HCT116 (cell line): Measurements from ENCODE around the gene HCN2.

Source experiments
- ATF3 ChIP-seq: IDR thresholded peaks from 2 replicates; pipeline ENCODE4 v1.6.1; 2012
- CEBPB ChIP-seq: IDR thresholded peaks from 2 replicates; pipeline ENCODE4 v1.6.1; 2012; ENCODE audit warnings: low read depth
- CTCF ChIP-seq, 3 experiments: fragments of 200-600 bp in 1 of 3; sonication (generic) in 1 of 3; IDR thresholded peaks in 2 of 3; conservative IDR thresholded peaks in 1 of 3; 2 replicates each; pipeline ENCODE4 v1.5.1; 2012 to 2017; ENCODE audit warnings: low read depth in 2 of 3, low read length in 2 of 3, antibody characterized with exemption in 1 of 3, borderline replicate concordance in 1 of 3, control low read depth in 1 of 3, mild to moderate bottlenecking in 1 of 3, mixed read lengths in 1 of 3, mixed run types in 1 of 3, moderate library complexity in 1 of 3; ENCODE audit not compliant: insufficient read depth in 1 of 3
- EZH2 ChIP-seq: fragments of 200-600 bp; sonication (generic); IDR thresholded peaks from 2 replicates; pipeline ENCODE4 v1.6.1; 2017; ENCODE audit warnings: antibody characterized with exemption, mixed run types
- MAX ChIP-seq: IDR thresholded peaks from 2 replicates; pipeline ENCODE4 v1.6.1; 2012
- POLR2A ChIP-seq: IDR thresholded peaks from 2 replicates; pipeline ENCODE4 v1.7.0; 2011; ENCODE audit warnings: borderline replicate concordance; ENCODE audit not compliant: insufficient read depth, insufficient read length; ENCODE audit errors: extremely low read depth
- POLR2AphosphoS5 ChIP-seq: IDR thresholded peaks from 2 replicates; pipeline ENCODE4 v1.6.1; 2011; ENCODE audit warnings: mild to moderate bottlenecking, low read depth, low read length, moderate library complexity
- REST ChIP-seq: IDR thresholded peaks from 2 replicates; pipeline ENCODE4 v1.6.1; 2012; ENCODE audit warnings: low read depth
- TCF7L2 ChIP-seq: IDR thresholded peaks from 2 replicates; pipeline ENCODE4 v1.7.0; 2011; ENCODE audit warnings: borderline replicate concordance, inconsistent platforms; ENCODE audit not compliant: insufficient read depth, insufficient read length; ENCODE audit errors: extremely low read depth
- YY1 ChIP-seq: IDR thresholded peaks from 2 replicates; pipeline ENCODE4 v1.6.1; 2011; ENCODE audit warnings: low read length, low read depth, moderate library complexity, mild to moderate bottlenecking; ENCODE audit not compliant: insufficient replicate concordance; ENCODE audit errors: extremely low read depth

GRCh38 chr19:583968-584239, 5.8 kb upstream of the HCN2 start:
- TF ChIP-seq ATF3 (no peak), EZH2 (no peak), CTCF (IDR thresholded peaks at IDR 0.05 in 2 of 3, conservative IDR thresholded peaks at IDR 0.05 in 1 of 3; ENCODE audit: borderline replicate concordance in 1 of 3, insufficient read depth in 1 of 3, low read depth in 2 of 3, low read length in 2 of 3) (no peak), POLR2AphosphoS5 (no peak), TCF7L2 (no peak), REST (no peak), POLR2A (no peak), YY1 (no peak), CEBPB (no peak), MAX (no peak)
